GM18861 (cell line): Measurements from ENCODE around the gene ADAMTS13.
A peak's percentile ranks its signal among the peaks of the same experiment; 100 is the strongest.
"Not testable (repeated sequence)": the region's sequence is repeated elsewhere in the genome, so short reads cannot be mapped to it uniquely, and the experiment has no call there.

Experiments used
- ATAC-seq: cut with Tn5 transposase; IDR thresholded peaks from one replicate; pipeline ENCODE4 v1.9.1; 2021; ENCODE audit not compliant: unreplicated experiment

Gene ADAMTS13

DNA sequence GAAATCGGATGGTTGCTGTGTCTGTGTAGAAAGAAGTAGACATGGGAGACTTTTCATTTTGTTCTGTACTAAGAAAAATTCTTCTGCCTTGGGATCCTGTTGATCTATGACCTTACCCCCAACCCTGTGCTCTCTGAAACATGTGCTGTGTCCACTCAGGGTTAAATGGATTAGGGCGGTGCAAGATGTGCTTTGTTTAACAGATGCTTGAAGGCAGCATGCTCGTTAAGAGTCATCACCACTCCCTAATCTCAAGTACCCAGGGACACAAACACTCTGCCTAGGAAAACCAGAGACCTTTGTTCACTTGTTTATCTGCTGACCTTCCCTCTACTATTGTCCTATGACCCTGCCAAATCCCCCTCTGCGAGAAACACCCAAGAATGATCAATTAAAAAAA lies 30.7 kb upstream of the ADAMTS13 start:
- ATAC-seq, result not testable (repeated sequence)

DNA sequence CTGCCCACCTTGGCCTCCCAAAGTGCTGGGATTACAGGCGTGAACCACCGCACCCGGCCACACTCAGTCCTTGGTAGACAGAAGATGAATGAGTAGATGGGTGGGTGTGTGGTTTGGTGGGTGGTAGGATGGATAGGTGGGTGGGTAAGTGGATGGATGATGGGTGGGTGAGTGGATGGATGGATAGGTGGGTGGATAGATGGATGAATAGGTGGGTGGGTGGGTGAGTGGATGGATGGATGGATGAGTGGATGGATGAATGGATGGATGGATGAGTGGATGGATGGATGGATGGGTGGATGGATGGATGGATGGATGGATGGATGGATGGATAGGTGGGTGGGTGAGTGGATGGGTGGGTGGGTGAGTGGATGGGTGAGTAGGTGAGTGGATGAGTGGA lies 29.9 kb upstream of the ADAMTS13 start:
- ATAC-seq, result not testable (repeated sequence)

DNA sequence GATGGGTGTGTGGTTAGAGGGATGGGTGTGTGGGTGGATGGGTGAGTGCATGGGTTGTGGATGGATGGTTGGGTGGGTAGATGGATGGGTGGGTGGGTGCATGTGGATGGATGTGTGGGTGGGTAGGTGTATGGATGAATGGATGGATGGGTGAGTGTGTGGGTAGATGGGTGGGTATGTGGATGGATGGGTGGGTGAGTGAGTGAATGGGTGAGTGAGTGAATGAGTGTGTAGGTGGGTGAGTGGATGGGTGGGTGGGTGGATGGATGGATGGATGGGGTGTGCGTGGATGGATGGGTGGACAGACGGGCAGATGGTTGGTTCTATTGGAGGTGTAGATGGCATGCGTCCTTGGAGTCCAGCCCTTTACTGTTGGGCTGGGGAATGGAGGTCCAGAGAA lies 28.8 kb upstream of the ADAMTS13 start:
- no peak for ATAC-seq

DNA sequence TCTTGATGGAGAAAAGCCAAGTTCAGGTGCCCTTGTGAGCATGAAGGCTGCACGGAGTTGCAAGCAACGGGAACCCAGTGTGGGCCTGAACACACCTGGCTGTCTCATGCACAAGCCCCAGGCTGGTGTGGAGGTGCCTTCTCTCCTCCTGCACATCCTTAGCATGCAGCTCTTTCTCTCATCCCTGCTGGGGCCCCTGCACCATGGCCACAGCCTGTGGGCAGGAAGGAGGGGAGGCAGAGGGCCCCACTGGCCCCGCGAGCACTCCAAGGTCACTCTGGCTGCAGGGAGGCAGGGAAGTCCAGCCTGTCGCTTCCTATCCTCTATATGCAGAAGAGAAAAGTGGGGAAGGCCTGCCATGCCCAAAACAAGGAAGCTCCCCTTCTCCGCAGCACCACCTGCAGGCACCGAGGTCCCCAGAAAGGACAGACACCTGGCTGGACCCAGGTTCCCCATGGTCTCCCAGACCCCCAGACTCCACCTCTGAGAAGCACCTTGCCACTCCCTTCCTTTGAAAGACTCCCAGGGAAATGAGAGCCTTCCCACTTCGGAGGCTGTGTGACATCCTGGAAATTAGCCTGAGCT lies 27.4 kb upstream of the ADAMTS13 start:
- ATAC-seq, result no peak

DNA sequence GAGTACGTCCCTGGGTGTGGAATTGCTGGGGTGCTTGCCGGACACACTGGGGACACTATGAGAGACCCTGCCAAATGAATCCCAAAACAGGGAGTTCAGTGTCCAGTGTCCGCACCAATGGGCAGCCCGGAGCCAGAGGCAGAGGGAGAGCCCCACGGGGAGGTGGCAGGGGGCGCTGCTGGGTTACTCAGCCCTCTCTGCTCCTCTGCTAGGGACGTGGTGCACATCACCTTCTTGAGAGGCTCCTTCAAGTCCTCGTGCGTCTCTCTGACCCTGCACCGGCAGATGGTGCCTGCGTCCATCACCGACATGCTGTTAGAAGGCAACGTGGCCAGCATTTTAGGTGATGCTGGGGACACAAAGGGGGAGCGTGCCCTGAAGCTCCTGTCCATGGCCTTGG lies 25.2 kb upstream of the ADAMTS13 start:
- no peak for ATAC-seq

DNA sequence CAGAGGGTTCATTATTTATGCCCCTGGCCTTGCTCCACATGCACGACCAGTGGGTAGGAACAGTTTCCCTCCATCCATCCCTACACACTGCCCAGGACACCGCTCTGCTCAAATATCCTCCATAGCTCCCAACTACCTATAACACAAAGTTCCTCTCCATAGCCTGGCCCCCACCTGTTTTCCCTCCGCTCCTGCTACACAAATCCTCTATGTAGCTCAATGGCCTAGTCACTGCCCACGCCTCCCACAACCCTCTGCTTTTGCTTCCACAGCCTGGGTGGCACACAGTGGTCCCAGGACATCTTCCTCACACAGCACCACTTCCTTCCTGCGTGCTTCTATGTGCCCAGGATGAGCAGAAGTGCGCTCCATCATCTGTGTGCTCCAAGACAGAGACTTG lies 24.8 kb upstream of the ADAMTS13 start:
- no peak for ATAC-seq

DNA sequence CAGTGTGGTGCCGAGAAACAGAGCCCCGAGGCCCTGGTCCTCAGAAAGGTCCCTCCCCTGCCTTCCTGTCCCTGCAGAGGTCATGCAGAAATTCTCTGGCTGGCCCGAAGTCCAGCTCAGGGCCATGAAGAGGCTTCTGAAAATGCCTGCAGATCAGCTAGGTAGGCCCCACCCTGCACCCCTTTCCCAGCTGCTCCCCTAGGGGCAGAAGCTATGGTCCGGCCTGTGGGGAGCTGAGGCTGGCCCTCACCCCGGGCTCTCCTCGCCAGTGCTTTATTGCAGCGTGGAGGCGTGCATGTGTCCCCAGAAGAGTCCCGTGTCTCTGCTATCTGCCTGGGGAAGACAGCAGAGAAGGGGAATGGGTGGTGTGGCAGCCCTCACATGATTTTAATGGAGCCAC lies 24.3 kb upstream of the ADAMTS13 start:
- no peak for ATAC-seq

DNA sequence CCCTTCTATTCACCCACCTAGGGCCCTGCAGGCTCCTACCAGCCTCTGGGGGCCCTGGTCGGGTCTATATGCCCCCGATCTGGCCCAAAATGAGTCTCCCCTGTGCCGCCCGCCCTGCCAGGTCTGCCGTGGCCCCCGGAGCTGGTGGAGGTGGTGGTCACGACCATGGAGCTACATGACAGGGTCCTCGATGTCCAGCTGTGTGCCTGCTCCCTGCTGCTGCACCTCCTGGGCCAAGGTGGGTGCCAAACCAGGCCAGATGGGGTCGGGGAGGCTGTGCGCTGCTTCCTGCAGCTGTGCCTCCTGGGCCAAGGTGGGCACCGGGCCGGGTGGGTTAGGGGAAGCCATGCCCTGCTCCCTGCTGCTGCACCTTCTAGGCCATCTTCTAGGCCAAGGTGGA lies 21.9 kb upstream of the ADAMTS13 start:
- ATAC-seq, result no peak

DNA sequence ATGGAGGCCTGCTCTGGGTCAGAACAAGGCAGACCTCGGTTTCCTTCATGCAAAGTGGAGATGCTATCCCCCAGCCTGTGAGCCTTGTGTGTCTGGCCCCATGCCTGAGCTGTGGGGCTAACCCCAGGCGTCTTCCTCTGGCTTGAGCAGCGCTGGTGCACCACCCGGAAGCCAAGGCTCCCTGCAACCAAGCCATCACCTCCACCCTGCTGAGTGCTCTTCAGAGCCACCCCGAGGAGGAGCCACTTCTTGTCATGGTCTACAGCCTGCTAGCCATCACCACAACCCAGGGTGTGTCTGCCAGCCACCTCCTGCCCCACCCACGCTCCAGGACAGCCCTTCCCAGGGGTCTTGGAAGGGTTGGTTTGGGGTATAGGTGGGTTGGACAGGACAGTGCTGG lies 20.6 kb upstream of the ADAMTS13 start:
- ATAC-seq, result no peak

DNA sequence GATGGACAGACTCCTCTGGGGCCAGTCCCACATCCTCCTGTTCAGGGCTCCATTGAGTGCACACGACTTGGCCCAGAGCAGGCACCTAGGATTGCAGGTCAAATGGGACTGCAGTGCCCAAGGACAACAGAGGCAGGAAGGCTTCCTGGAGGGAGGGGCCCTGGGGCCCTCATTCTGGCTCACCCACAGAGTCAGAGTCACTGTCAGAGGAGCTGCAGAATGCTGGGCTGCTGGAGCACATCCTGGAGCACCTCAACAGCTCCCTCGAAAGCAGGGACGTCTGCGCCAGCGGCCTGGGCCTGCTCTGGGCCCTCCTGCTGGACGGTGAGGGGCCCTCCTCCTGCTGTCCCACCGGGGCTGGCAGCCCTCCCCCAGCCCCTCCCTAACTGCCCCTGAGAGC lies 19.5 kb upstream of the ADAMTS13 start:
- ATAC-seq, result no peak

DNA sequence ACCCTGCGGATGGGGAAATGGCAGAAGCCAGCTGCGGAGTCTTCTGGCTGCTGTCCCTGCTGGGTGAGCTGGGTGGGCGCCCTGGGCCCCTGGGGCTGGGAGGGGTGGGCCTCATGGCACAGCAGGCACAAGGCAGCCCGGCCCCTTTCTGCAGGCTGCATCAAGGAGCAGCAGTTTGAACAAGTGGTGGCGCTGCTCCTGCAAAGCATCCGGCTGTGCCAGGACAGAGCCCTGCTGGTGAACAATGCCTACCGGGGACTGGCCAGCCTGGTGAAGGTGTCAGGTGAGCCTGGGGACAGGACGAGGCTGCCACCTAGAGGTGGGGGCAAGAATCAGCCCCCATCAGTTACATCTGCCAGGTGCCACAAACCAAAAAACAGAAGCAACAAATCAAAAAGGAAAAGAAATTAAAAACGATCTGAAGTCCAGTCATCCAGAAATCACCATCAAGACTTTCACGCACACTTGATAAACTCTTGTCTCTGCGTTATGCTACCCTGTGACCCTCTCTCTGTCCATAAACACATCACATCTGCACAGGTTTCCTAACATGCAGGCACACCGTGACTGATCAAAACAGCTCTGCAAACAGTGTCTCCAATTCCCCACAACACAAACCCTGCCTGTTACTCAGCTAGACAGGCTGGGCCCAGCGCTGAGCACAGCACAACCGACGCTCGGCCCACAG lies 18.3 kb upstream of the ADAMTS13 start:
- ATAC-seq, result no peak

DNA sequence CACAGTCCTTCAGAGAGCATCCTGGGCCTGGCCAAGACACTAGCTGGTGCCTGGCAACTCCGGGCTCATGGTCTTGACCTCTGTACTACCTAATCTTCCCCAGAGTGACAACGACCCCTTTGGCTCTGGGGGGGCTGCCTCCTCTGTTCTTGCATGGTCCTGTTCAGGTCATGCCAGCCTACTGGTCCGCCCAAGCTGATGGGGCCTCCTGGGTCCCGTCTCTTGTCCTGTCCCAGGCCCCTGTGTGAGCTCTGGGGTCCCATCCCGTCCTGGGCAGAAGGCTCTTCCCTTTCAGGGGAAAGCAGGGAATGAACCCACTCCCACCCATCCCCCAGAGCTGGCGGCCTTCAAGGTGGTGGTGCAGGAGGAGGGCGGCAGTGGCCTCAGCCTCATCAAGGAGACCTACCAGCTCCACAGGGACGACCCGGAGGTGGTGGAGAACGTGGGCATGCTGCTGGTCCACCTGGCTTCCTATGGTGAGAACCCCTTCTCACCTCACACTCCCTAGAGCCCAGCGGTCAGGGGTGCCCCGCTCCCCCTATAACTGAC lies 17.6 kb upstream of the ADAMTS13 start:
- no peak for ATAC-seq

DNA sequence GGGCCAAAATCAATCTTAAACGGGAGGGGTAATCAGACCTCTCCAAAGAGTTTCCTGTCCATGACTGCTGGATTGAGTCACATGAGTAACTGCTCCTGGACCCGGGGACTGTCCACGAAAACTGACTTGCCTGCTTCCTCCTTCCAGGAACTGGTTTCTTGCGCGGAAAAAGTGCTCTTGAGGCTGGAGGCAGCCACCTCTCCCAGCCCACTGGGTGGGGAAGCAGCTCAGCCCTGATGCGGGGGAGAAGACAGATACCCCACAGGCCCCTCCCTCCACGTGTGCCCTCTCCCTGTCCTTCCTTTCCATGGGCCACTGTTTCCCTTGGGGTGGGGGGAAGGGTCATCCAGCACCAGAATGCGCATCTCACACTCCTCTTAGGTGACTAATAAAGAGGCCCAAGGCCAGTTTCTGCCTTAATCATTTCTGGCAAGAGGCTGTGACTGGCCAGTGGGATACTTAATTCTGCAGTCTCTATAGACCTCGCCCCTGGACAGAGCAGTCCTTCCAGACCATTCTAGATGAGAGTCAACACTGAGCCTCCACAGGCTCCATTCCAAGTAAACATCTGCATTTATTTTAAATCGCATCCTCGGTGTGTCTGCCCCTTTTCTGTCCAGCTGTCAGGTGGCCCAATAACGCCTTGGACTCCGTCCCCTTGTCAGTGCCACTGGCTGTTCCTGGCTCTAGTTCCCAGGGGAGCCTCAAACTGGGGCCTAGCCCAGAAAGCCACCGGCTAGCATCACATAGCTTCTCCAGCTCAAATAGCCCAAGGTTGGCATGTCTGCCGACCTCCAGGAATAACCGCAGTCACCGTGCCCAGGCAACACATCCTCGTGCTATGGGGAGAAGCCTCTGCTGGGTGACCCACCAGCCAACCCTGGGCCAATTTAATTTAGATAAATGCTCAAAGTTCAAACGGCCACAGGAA lies 16.4 kb upstream of the ADAMTS13 start:
- no peak for ATAC-seq

DNA sequence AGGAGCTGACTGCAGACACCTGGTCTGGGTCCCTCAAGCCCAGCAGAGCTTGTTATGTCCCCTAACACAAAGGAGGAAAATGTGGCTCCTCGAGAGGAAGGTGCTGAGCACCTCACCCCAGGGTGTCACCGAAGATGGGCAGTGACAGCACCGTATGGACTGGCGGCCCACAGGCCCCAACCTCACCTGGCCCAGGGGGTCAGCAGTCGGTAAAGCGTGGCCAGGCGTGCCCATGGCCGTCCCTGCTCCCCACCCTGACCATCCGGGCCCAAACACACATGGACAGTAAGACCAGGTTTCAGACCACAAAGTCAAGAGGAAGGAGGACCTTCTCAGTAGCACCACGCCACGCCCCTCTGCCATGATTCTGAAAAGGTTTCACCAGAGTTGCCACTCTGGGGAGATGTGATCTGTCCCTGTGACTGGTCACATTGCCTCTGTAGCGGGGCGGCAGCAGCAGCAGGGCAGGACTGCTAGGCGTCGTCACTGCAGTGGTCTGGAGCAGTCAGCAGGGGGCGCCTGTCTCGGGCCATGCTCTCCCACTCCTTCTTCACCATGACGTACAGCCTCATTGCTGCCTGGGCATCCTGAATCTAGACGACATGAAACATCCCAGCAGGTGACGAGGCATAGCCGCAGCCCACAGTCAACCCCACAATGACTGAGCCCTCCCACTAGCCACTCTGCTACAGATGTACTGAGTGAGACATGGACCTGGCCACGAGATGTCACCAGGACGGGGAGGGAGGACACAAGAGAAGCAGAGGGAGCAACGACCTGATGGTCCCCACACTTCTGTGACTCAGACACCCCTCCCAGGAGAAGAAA lies 15.5 kb upstream of the ADAMTS13 start:
- ATAC-seq, result no peak

DNA sequence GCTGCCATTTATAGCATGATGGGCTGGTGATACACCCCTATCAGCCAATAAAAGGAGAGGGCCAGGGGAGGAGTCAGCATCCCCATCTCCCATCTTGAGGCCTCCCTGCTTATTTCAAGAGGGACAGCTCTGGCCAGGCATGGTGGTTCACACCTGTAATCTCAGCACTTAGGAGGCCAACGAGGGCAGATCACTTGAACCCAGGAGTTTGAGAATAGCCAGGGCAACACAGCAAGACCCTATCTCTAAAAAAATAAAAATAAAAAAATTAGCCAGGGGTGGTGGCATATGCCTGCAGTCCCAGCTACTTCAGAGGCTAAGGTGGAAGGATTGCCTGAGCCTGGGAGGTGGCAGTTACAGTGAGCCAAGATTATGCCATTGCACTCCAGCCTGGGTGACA lies 14.1 kb upstream of the ADAMTS13 start:
- no peak for ATAC-seq

DNA sequence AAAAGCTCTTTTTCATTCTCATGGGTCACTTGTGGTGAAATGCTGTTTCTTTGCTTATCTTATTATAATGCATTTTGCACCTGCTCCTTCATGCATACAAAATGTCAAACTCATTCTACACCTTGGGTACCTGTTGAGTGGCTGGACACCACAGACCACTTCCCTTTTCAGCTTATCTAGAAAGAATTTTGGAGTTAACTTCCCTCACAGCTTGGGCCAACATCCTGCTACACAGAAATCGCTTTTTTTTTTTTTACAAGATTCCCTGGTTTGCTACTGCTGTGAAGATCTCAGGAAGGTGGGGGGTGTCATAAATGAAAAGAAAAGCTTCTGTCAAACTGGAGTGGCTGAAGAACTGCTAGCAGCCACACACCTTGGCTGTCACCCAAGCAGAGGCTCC lies 7.0 kb upstream of the ADAMTS13 start:
- ATAC-seq, result no peak

DNA sequence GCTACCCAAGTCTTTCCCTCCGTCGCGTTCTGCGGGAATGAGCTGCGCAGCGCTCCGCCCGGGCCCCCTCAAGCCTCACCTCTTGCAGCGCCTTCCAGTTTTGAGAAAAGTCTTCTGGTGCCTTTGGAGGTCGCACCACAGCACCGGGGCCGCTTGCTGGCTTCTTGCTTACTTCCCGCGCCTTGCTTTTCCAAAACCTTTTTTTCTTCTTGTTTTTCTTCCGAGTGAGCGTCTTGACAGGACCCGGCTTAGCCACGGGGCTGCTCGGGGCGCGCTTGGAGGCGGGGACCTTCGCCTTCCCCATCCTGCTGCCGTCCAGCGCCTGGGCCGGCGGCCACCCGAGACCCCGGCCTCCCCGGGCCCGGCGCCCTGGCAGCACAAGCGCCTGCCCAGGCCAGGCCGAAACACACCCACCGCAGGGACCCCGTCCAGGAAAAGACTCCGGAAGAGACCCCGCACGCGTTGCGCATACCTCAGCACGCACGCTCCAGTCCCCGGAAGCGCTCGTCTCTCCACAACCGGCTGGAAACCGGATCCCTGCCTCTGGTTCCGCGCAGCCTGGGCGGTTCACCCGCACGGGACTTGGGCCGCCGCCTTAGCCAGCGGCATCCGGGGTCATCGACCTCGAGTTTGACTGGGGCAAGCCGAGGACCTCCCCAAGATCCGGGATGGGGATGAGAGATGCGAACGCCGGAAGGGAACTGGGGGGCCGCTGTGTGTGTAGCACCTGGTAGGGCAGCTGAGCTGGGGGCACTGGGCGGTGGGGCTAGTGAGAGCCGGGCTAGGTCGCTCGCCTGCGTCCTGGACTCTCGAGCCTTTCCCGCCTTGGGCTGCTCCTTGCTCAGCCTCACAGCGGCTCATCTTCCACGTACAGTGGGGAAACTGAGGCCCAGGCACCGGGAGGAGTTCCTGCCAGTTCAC lies 4.4 kb upstream of the ADAMTS13 start, which contains the start of gene REXO4:
TSS of gene REXO4 (minus strand) at position 470 of the 921 bp plus-strand sequence. CDS start at position 304, 166 bp downstream.
- peak; percentile 63 for ATAC-seq

DNA sequence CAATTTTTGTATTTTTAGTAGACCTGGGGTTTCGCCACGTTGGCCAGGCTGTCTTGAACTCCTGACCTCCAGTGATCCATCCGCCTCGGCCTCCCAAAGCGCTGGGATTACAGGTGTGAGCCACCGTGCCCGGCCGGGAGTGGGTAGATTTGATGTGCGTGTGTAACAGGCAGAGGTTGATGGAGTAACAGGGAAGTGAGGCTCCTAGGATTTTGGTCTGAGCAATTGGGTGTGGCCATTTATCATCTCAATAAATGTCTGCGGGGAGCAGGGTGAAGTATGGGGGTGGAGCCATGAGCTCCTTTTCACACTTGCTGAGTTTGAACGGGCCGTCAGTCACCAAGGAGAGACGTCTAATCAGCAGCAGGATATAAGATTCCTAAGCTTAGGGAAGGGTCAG lies 3.2 kb upstream of the ADAMTS13 start:
- no peak for ATAC-seq

DNA sequence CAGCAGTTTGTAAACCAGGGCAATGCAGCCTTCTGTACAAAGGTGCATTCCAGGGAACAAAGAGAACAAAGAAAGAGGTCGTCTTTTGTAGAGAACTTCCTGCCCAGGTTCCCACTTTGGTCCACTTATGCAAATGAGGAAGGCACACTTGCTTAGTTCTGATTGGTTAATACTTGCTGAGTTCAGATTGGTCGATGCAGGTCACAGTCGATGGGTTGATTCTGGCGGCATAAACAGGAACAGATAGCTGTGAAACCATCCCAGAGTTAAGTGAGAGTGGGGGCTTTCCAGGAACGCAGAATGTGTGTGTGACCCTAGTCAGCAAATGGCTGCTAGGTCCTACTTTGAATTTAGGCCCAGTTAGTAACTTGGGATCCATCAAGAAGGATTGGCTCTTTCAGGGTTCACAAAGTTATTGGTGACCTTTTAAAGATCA lies 1.8 kb upstream of the ADAMTS13 start:
- ATAC-seq, result no peak

DNA sequence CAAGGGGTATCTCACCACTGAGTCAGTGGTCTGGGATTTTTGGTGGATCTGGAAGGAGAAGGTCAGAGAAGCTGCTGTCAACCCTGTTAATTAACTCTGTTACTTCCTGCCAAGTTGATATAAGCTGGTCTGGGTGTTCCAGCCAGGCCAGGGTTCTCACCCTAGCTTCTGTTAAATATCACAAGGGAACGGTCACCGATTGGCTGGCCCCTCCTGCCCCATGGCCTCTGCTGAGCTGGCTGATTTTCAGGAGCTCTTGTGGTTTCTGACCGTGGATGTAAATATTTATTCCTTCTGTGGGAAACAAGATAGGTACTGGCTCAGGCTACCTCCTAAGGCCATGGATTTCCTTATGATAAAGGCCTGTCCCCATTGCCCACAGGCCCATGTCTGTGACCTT lies 1.0 kb downstream of the ADAMTS13 start:
- ATAC-seq, result no peak
